ENCODE measurements around the gene ZFP30. TPM values are rescaled to one million over a fixed set of nuclear protein-coding genes. Genes with fewer than 3 reads are reported as not detected.
A peak's percentile ranks its signal among the peaks of the same experiment; 100 is the strongest.

The ZFP30 gene
- total RNA-seq, 1 experiment from 2014 or later = 10.1 TPM

DNA sequence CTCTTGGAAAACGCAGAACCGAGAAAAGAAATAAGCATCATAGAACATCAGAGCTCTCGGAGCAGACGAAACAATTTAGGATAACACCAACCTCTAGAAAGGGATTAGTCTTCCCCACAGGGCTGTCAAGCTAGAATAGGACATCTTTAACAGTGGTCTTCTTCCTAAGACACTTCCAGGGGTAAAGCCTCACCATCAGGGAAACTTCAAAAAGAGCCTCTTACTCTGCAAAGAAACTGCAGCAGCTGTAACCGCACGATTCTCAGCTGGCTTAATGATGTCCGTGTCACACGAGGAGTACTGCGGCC is 61.3 kb downstream of the ZFP30 start:
- no peaks in the 10 kb centered on the region for H3K4me1 ChIP-seq (ENCODE audit: insufficient read depth, low read length)

More for the DNA sequence above, 61.3 kb downstream of the ZFP30 start:
- no peak overlapping the region for H2BK20ac ChIP-seq (ENCODE audit: low read depth, low read length, poor library complexity, severe bottlenecking)
- H3K23me2 ChIP-seq (ENCODE audit: insufficient read length, low read depth, low read length, poor library complexity, severe bottlenecking) = peaks cover 10% of the 10 kb centered on the region
- H3K27me3 ChIP-seq (ENCODE audit: insufficient read depth, low read length) = no peaks in the 10 kb centered on the region
- H3K56ac ChIP-seq (ENCODE audit: insufficient read length, low read depth, low read length) = no peak overlapping the region
- H3T11ph ChIP-seq (ENCODE audit: low read length) = no peak overlapping the region
- peaks cover 29 to 33% of the 10 kb centered on the region in 2 experiments for H3K9me3 Mint-ChIP-seq
- no peak overlapping the region for H2AK5ac ChIP-seq (ENCODE audit: insufficient read length, low read length)
- H2BK5ac ChIP-seq (ENCODE audit: insufficient read length, low read length) = no peak overlapping the region
- WGBS (ENCODE audit: extremely low coverage, insufficient read length, low lambda C conversion rate) = no CpG with 5 or more reads among the region's 9 CpGs
- H3K4me3 Mint-ChIP-seq = peak overlapping the region; percentile 97
- H3K4me1 Mint-ChIP-seq = peaks cover 13 to 15% of the 10 kb centered on the region in 2 experiments
- H4K5ac ChIP-seq (ENCODE audit: insufficient read length, low read depth, low read length) = no peak overlapping the region
- H2BK12ac ChIP-seq (ENCODE audit: insufficient read length, low read depth, low read length) = no peak overlapping the region
- H3K27ac Mint-ChIP-seq = peak overlapping the region; percentile 98 to 99 (median 99)
- H3K18ac ChIP-seq (ENCODE audit: insufficient read length, low read depth, low read length) = no peak overlapping the region
- H2BK15ac ChIP-seq (ENCODE audit: low read depth, low read length) = no peak overlapping the region
- peaks cover 7 to 22% (median 18%) of the 10 kb centered on the region in 3 experiments for H3K36me3 Mint-ChIP-seq (ENCODE audit: insufficient read depth in 1 of 3, low read depth in 3 of 3)
- peak overlapping the region; percentile 24 for H2AFZ ChIP-seq (ENCODE audit: low read length)
- TF ChIP-seq, protein P1, sequence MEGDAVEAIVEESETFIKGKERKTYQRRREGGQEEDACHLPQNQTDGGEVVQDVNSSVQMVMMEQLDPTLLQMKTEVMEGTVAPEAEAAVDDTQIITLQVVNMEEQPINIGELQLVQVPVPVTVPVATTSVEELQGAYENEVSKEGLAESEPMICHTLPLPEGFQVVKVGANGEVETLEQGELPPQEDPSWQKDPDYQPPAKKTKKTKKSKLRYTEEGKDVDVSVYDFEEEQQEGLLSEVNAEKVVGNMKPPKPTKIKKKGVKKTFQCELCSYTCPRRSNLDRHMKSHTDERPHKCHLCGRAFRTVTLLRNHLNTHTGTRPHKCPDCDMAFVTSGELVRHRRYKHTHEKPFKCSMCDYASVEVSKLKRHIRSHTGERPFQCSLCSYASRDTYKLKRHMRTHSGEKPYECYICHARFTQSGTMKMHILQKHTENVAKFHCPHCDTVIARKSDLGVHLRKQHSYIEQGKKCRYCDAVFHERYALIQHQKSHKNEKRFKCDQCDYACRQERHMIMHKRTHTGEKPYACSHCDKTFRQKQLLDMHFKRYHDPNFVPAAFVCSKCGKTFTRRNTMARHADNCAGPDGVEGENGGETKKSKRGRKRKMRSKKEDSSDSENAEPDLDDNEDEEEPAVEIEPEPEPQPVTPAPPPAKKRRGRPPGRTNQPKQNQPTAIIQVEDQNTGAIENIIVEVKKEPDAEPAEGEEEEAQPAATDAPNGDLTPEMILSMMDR (conservative IDR thresholded peaks at IDR 0.05) = no peak
- no peak overlapping the region for H3K27ac ChIP-seq (ENCODE audit: insufficient read length, low read depth, low read length)
- H3K23ac ChIP-seq (ENCODE audit: insufficient read length, low read depth, low read length) = no peak overlapping the region
- H3K4ac ChIP-seq (ENCODE audit: low read depth, low read length) = no peak overlapping the region
- no peaks in the 10 kb centered on the region for H3K79me2 ChIP-seq (ENCODE audit: insufficient read depth, low read length)
- no peak overlapping the region for H3K14ac ChIP-seq (ENCODE audit: insufficient read depth, low read length)
- no peak overlapping the region for H4K8ac ChIP-seq (replicated peaks; ENCODE audit: insufficient read length, low read depth, low read length)
- H3K4me2 ChIP-seq (ENCODE audit: insufficient read depth, insufficient read length, low read length) = peak overlapping the region; percentile 94
- no peak overlapping the region for H2BK120ac ChIP-seq (ENCODE audit: low read depth, low read length, poor library complexity, severe bottlenecking)
- no peaks in the 10 kb centered on the region for H4K20me1 ChIP-seq (ENCODE audit: control insufficient read depth, insufficient read depth, insufficient read length)
- no peaks in the 10 kb centered on the region for H3K79me1 ChIP-seq (ENCODE audit: insufficient read depth, low read depth, low read length, poor library complexity, severe bottlenecking)
- peak overlapping the region; percentile 59 for H3K9ac ChIP-seq (ENCODE audit: extremely low read depth, insufficient read length, low read length)
- H4K91ac ChIP-seq (ENCODE audit: insufficient read length, low read depth, low read length) = no peak overlapping the region
- H3K27me3 Mint-ChIP-seq (ENCODE audit: low read depth) = peaks cover 22% of the 10 kb centered on the region
- no peak for DNase-seq
- H3K9me3 ChIP-seq (ENCODE audit: control insufficient read depth, low read depth, low read length) = no peaks in the 10 kb centered on the region

Measured in H9 (cell line).